AG04449 (cell line): ENCODE measurements around the gene FAAP20.

Experiments used
- CTCF ChIA-PET: fragments of 350-600 bp; formaldehyde crosslinking; extraction: SDS; loops from one replicate; lab custom pipeline; 2021; ENCODE audit warnings: antibody characterized with exemption; lab: Yijun Ruan, JAX
- POLR2A ChIA-PET: fragments of 400-600, 350-600 bp; formaldehyde crosslinking; extraction: SDS; loops from one replicate; lab custom pipeline; 2020; ENCODE audit warnings: antibody characterized with exemption, inconsistent platforms; lab: Yijun Ruan, JAX
- DNase-seq: peaks from one replicate; pipeline ENCODE4 v3.0.0-alpha.2; 2010; ENCODE audit warnings: low read depth, low spot score
- H3K4me3 ChIP-seq: 2 replicates; pipeline ENCODE4 v1.5.1; 2011; ENCODE audit warnings: low read depth, mild to moderate bottlenecking, control low read depth, low read length
- TF ChIP-seq, protein P1 (sequence below): IDR thresholded peaks from one replicate; pipeline ENCODE4 v1.5.1; 2011; ENCODE audit warnings: mild to moderate bottlenecking, moderate library complexity, low read length, control low read depth, inconsistent platforms; ENCODE audit not compliant: insufficient read depth; ENCODE audit errors: missing control alignments

Gene FAAP20

DNA sequence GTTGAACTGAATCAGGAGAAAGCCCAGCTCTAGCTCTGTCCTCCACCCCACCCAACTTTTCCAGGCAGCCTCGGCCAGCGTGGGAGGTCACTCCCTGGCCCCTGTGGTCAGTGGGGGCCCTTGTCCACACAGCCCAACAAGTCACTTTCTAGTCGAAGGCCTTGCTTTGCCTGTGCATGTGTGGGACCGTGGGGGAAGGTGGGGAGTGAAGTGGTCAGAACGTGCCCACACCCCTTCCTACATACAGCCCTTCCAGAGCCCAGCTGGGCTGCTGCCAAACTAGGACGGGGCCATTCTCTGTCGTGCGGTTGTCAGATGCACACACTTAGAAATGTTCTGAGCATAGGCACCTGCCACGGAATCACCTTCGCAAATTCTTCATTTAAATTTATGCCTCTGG lies 18.0 kb downstream of the FAAP20 start:
- POLR2A ChIA-PET: no interaction called here
- no peak for DNase-seq
- CTCF ChIA-PET: interaction anchor here (1.4 to 5.1 kb wide), 5 partner anchors 26 to 204 kb away, joined by 4 to 42 read pairs (median 23); no protein-coding TSS in a partner anchor
- TF ChIP-seq, protein P1, sequence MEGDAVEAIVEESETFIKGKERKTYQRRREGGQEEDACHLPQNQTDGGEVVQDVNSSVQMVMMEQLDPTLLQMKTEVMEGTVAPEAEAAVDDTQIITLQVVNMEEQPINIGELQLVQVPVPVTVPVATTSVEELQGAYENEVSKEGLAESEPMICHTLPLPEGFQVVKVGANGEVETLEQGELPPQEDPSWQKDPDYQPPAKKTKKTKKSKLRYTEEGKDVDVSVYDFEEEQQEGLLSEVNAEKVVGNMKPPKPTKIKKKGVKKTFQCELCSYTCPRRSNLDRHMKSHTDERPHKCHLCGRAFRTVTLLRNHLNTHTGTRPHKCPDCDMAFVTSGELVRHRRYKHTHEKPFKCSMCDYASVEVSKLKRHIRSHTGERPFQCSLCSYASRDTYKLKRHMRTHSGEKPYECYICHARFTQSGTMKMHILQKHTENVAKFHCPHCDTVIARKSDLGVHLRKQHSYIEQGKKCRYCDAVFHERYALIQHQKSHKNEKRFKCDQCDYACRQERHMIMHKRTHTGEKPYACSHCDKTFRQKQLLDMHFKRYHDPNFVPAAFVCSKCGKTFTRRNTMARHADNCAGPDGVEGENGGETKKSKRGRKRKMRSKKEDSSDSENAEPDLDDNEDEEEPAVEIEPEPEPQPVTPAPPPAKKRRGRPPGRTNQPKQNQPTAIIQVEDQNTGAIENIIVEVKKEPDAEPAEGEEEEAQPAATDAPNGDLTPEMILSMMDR: no peak
- H3K4me3 ChIP-seq: no peak overlapping the region

DNA sequence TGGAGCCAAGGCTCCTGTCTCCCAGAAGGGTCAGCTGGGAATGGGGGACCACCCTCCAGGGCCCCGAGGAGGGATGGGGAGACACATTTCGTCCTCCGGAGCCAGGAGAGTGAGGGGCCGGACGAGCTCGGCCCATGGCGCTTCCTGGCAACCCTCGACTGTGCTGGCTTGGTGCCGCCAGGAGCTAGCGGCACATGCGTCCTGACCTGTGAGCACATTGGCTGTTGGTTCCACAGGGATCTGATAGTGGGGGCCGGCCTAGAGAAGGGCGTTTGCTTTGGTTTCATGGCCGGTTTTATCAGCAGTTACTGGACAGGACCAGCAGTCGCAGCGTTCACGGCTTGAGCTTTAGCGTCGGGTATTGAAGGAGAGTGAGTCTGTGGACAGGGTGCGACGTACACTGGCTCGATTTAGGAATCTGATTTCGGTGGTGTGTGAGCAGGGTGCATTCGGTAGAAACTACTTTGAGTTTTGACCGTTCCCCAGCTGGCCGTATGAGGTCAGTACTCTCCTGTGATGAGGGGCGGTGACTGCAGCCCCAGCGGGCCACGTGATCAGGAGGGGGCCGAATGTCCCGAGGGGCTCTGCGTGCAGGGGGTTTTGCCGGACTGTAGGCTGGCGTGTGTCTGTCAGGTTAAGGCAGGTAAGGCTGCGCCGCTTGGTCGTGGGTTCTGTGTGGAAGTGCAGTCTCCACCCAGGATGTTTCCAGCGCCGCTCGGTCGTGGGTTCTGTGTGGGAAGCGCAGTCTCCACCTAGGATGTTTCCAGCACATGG lies 18.7 kb downstream of the FAAP20 start:
- DNase-seq: no peak
- POLR2A ChIA-PET: no interaction called here
- H3K4me3 ChIP-seq: no peak overlapping the region
- TF ChIP-seq, protein P1: no peak
- CTCF ChIA-PET: interaction anchor here (0.6 to 5.1 kb wide), 12 partner anchors 8 to 205 kb away, joined by 3 to 56 read pairs (median 16); no protein-coding TSS in a partner anchor

DNA sequence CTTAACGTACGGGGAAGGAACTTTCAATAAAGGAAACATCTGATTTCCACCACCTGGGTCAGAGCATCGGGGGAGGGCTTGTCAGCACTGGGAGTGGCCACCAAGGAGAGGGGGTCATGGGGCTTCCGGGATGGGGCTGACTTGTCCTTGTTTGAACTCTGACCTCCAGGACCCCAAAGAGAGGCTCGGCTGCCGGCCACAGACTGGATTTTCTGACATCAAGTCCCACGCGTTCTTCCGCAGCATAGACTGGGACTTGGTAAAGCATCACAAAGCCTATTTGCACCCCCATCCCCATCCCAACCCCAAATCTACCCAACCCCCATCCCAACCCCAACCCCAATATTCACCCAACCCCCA lies 19.5 kb downstream of the FAAP20 start:
- TF ChIP-seq, protein P1: no peak
- POLR2A ChIA-PET: no interaction called here
- no peak overlapping the region for H3K4me3 ChIP-seq
- CTCF ChIA-PET: interaction anchor here (0.7 to 5.1 kb wide), 41 partner anchors 8 to 260 kb away, joined by 3 to 56 read pairs (median 5); partner anchors contain the start of genes CALML6, MORN1 and RER1
- no peak for DNase-seq

DNA sequence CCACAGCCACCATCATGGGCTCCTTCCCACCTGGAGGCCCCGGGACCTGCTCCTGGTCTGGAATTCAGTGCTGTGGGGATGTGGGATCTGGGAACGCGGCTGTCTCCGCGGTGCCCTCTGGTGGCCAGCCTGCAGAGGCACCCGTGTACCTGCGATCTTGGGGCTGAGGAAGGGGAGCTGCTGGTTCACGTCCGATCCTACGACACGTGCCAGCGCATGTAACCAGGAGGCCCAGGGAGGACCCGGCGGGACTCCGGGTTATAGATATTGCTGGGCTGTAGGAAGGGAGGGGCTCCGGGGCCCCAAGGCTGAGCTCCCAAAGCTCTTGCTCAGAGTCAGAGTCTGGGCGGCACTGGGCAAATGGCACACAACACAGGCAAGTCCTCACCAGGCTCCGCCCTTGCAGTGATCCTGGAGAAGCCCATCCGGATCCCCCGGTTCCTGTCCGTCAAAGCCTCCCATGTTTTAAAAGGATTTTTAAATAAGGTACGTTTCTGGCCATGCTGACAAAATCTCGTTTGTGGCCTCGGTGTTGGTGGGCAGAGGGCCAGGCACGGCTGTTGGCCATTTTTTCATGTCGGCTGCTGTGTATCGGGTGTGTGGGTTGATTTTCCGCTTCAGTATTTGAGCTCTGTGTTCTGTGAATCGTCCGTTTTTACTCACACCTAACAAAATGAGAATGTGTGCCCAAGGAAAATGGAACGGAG lies 20.1 kb downstream of the FAAP20 start:
- peak; percentile 5 for DNase-seq
- H3K4me3 ChIP-seq: no peak overlapping the region
- POLR2A ChIA-PET: no interaction called here
- TF ChIP-seq, protein P1: peak; percentile 97
- CTCF ChIA-PET: interaction anchor here (0.7 to 5.1 kb wide), 45 partner anchors 10 to 260 kb away, joined by 3 to 56 read pairs (median 5); partner anchors contain the start of genes CALML6, FAAP20, MORN1 and RER1

DNA sequence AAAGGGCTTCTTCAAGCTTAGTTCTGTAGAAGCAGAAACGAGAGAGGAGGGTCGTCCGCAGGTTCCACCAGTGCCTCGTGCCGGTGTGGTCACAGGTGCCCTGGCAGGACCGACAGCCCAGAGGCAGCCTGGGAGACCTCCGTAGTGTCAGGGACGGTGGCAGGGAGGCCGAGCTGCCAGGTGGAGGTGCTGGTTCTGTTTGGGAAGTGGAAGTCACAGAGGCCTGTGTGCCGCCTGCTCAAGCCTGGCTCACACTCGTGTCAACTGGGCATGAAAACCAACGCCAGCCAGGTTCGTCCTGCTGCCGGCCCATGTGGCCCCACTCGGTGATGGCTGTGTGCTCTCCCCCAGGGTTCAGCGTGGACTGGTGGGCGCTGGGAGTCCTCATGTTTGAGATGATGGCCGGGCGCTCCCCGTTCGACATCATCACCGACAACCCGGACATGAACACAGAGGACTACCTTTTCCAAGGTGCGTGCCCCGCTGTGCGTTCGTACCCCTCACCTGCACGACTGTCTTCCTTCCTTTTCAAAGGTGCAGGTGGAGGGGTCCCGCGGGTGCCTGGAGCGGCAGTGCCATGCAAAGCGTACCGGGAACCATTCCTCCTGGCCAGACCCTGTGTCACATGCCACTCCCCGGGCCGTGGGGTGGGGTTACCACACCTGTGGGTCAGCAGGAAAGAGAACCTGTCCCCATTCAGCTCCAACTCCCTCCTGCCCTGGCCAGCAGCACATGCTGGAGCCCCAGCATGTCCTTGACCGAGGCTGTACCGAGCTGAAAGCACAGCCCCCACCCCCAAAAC lies 20.8 kb downstream of the FAAP20 start:
- TF ChIP-seq, protein P1: no peak
- CTCF ChIA-PET: interaction anchor here (0.6 to 5.1 kb wide), 41 partner anchors 10 to 259 kb away, joined by 3 to 56 read pairs (median 5); partner anchors contain the start of genes CALML6, FAAP20, MORN1 and RER1
- POLR2A ChIA-PET: no interaction called here
- DNase-seq: no peak
- no peak overlapping the region for H3K4me3 ChIP-seq
